ENCODE results near the gene FAM50B.

The FAM50B gene

GRCh38 chr6:3805448-3806123 lies 43.6 kb upstream of the FAM50B start:
- peak overlapping the region; percentile 98 for H3K27ac ChIP-seq
- ChIA-PET POLR2A (ENCODE audit: low non-redundant PET) (no interaction called here), CTCF (no interaction called here)
- TF ChIP-seq, protein P1, sequence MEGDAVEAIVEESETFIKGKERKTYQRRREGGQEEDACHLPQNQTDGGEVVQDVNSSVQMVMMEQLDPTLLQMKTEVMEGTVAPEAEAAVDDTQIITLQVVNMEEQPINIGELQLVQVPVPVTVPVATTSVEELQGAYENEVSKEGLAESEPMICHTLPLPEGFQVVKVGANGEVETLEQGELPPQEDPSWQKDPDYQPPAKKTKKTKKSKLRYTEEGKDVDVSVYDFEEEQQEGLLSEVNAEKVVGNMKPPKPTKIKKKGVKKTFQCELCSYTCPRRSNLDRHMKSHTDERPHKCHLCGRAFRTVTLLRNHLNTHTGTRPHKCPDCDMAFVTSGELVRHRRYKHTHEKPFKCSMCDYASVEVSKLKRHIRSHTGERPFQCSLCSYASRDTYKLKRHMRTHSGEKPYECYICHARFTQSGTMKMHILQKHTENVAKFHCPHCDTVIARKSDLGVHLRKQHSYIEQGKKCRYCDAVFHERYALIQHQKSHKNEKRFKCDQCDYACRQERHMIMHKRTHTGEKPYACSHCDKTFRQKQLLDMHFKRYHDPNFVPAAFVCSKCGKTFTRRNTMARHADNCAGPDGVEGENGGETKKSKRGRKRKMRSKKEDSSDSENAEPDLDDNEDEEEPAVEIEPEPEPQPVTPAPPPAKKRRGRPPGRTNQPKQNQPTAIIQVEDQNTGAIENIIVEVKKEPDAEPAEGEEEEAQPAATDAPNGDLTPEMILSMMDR (conservative IDR thresholded peaks at IDR 0.05; ENCODE audit: low read depth): no peak
- no peak for DNase-seq (ENCODE audit: low spot score)

GRCh38 chr6:3806169-3806922 lies 42.8 kb upstream of the FAM50B start:
- POLR2A ChIA-PET (ENCODE audit: low non-redundant PET): no interaction called here
- H3K27ac ChIP-seq: peak overlapping the region; percentile 98
- DNase-seq (ENCODE audit: low spot score): no peak
- CTCF ChIA-PET: interaction anchor here (0.6 kb wide), 1 partner anchor 47 kb away, joined by 3 read pairs; no protein-coding TSS in a partner anchor
- TF ChIP-seq, protein P1 (conservative IDR thresholded peaks at IDR 0.05; ENCODE audit: low read depth): no peak

DNA sequence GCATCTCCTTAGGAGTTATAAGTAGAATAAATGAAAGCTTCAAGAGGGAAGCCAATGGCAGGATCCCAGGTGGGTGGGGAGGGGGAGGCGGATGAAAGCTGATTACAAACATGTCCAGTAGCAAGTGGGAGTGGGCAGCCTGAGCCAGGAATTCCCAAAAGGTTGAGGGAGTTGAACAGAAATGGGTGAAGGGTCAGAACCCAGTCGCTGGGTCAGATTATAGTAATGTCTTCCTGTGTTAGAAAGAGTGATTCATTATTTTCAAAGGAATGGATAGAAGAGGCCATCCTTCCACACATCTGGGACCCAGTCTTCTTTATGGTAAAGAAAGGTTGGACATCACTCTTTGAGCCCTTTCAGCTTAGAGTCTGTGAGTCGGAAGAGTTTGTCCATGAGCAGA lies 41.0 kb upstream of the FAM50B start:
- ChIA-PET POLR2A (ENCODE audit: low non-redundant PET) (no interaction called here), CTCF (interaction anchor here (0.6 to 1.8 kb wide), 6 partner anchors 12 to 125 kb away, joined by 3 to 11 read pairs (median 4); partner anchors contain the start of gene FAM50B)
- DNase-seq (ENCODE audit: low spot score): no peak
- peak overlapping the region; percentile 98 for H3K27ac ChIP-seq
- TF ChIP-seq, protein P1 (conservative IDR thresholded peaks at IDR 0.05; ENCODE audit: low read depth): no peak

- ChIA-PET CTCF (interaction anchor here (0.6 to 1.8 kb wide), 6 partner anchors 11 to 1717 kb away, joined by 3 to 11 read pairs (median 4); partner anchors contain the start of gene FAM50B), POLR2A (ENCODE audit: low non-redundant PET) (no interaction called here)
- peak; percentile 89 for DNase-seq (ENCODE audit: low spot score)
- H3K27ac ChIP-seq: peak overlapping the region; percentile 98
- TF ChIP-seq, protein P1 (conservative IDR thresholded peaks at IDR 0.05; ENCODE audit: low read depth): no peak
Measured at GRCh38 chr6:3808759-3809514, 40.2 kb upstream of the FAM50B start.

DNA sequence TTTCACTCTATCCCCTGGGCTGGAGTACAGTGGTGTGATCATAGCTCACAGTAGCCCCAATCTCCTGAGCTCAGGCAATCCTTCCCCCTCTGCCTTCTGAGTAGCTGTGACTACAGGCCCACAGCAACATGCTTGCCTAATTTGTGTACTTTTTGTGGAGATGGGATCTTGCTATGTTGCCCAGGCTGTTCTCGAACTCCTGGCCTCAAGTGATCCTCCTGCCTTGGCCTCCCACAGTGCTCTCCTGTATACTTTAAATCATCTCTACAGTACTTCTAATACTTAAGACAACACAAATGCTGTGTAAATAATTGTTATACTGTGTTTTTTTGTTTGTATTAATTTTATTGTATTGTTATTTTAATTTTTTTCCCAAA lies 39.7 kb upstream of the FAM50B start:
- ChIA-PET POLR2A (ENCODE audit: low non-redundant PET) (no interaction called here), CTCF (interaction anchor here (1.7 to 1.8 kb wide), 2 partner anchors 39 to 124 kb away, joined by 7 to 11 read pairs; partner anchors contain the start of gene FAM50B)
- DNase-seq (ENCODE audit: low spot score): no peak
- peak overlapping the region; percentile 98 for H3K27ac ChIP-seq
- TF ChIP-seq, protein P1 (conservative IDR thresholded peaks at IDR 0.05; ENCODE audit: low read depth): no peak

DNA sequence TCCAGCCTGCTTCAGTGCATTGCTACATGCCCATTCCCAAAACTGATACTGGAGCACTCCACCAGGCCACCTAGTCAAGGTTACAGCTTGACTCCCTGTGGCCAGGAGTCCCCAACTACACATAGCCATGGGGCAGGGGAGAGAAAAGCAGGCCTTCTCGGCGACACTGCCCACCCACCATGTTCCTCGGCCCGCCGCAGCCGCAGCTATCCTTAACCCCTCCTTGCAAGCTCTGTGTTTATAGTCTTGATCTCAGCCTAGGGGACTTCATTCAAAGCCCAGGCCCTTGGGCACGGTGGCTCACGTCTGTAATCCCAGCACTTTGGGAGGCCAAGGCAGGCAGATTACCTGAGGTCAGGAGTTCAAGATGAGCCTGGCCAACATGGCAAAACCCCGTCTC lies 39.2 kb upstream of the FAM50B start:
- CTCF ChIA-PET: interaction anchor here (1.8 kb wide), 1 partner anchor 123 kb away, joined by 7 read pairs; no protein-coding TSS in a partner anchor
- TF ChIP-seq, protein P1 (conservative IDR thresholded peaks at IDR 0.05; ENCODE audit: low read depth): no peak
- POLR2A ChIA-PET (ENCODE audit: low non-redundant PET): no interaction called here
- no peak for DNase-seq (ENCODE audit: low spot score)
- peak overlapping the region; percentile 98 for H3K27ac ChIP-seq
